ENCODE data around the gene SLC17A7. TPM values are rescaled to one million over a fixed set of nuclear protein-coding genes. Genes with fewer than 3 reads are reported as not detected.

Gene SLC17A7
- total and polyA plus RNA-seq, 2 of the 8 experiments (the other 6 are each of a cell fraction or from before 2014, with no cell fraction given): 2.7 to 3.0 TPM

DNA sequence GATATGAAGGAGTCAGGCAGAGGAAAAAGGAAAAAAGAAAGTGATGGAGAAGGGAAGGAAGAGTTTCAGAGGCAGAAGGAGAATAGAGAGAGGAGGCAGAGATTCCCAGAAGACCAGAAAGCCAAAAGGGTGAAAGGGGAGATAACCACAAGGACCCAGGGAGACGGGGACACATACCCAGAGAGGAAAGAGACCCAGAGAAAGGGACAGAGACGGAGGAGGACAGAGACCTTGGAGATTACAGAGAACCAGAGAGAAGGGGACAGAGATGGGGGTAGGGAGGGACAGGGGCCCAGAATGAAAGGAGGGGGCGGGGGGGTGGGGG is 19.5 kb downstream of the SLC17A7 start (continued):
- TF ChIP-seq, protein P1, sequence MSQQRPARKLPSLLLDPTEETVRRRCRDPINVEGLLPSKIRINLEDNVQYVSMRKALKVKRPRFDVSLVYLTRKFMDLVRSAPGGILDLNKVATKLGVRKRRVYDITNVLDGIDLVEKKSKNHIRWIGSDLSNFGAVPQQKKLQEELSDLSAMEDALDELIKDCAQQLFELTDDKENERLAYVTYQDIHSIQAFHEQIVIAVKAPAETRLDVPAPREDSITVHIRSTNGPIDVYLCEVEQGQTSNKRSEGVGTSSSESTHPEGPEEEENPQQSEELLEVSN (IDR thresholded peaks at IDR 0.05): no peak
